Activated T-helper 17 cell treated with anti-CD3 and anti-CD28 coated beads, Interleukin-2, amount 50 U/mL, for 72 hours (primary cell): ENCODE results near the gene WRAP53. TPM values are rescaled to one million over a fixed set of nuclear protein-coding genes. Genes with fewer than 3 reads are reported as not detected.

Source experiments
- ATAC-seq: fragments of 150-1000 bp; cut with Tn5 transposase; replicated peaks from 2 replicates; pipeline ENCODE4 v1.10.0; 2021; ENCODE audit warnings: mild to moderate bottlenecking, moderate library complexity
- H3K27ac Mint-ChIP-seq: one replicate; pipeline ENCODE4 v1.8.0; 2022; ENCODE audit warnings: mixed read lengths
- H3K27me3 Mint-ChIP-seq: one replicate; pipeline ENCODE4 v1.8.0; 2022; ENCODE audit warnings: mixed read lengths
- H3K36me3 Mint-ChIP-seq: one replicate; pipeline ENCODE4 v1.8.0; 2022; ENCODE audit warnings: low read depth, mild to moderate bottlenecking, mixed read lengths
- H3K4me1 Mint-ChIP-seq: one replicate; pipeline ENCODE4 v1.8.0; 2022; ENCODE audit warnings: mixed read lengths
- H3K4me3 Mint-ChIP-seq: one replicate; pipeline ENCODE4 v1.8.0; 2022; ENCODE audit warnings: mild to moderate bottlenecking, mixed read lengths
- H3K9me3 Mint-ChIP-seq: one replicate; pipeline ENCODE4 v1.8.0; 2022; ENCODE audit warnings: mixed read lengths
- total RNA-seq, 2 donors: library from RNA; stranded (reverse); gene quantifications; one replicate each; pipeline ENCODE4 v1.2.3, GENCODE V29; 2022

The WRAP53 gene
- total RNA-seq, 2 donors from 2014 or later = 18.0 to 32.9 TPM

DNA sequence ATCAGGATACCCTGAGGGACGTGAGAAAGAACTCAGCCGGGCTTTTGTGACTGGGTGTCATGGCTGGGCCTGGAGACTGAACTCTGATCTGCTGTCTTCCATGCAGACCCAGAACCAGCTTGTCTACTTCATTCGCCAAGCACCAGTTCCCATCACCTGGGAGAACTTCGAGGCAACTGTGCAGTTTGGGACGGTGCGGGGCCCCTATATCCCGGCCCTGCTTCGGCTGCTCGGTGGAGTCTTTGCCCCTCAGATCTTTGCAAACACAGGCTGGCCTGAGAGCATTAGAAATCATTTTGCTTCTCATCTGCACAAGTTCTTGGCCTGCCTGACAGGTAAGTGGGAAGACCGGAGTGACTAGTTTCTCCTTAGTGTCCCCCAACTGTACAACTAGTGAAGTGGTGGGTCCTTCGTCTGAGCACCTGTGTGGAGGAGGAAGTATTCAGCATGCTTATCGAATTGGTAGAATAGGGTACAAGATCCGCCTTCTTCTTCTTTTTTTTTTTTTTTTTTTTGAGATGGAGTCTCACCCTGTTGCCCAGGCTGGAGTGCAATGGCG is 44.8 kb downstream of the WRAP53 start:
- H3K27ac Mint-ChIP-seq = no peak overlapping the region
- H3K36me3 Mint-ChIP-seq = no peaks in the 10 kb centered on the region
- ATAC-seq = no peak
- H3K27me3 Mint-ChIP-seq = peaks cover 11% of the 10 kb centered on the region
- no peak overlapping the region for H3K4me3 Mint-ChIP-seq
- no peaks in the 10 kb centered on the region for H3K9me3 Mint-ChIP-seq
- no peaks in the 10 kb centered on the region for H3K4me1 Mint-ChIP-seq

DNA sequence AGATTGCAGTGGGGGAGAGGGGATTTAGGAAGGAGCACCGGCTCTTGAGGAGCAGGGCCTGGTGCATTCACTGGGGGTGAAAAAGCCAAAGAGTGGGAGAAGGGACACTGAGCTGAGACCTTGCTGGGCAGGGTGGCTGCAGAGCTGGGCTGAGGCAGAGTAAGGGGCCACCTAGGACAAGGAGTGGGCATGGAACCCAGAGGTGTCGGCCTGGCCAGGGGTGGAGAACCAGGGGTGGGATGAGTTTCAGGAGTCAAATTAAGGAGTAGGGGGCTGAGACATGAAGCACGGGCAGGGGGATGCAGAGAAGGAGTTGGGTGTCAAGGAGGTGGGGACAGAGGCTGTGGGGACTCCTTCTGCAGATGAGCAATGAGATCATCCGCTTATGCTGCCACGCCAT is 49.3 kb downstream of the WRAP53 start:
- Mint-ChIP-seq H3K27ac (no peak overlapping the region), H3K27me3 (peaks cover 13% of the 10 kb centered on the region), H3K4me3 (no peak overlapping the region), H3K4me1 (no peaks in the 10 kb centered on the region), H3K9me3 (no peaks in the 10 kb centered on the region), H3K36me3 (no peaks in the 10 kb centered on the region)
- ATAC-seq = no peak

DNA sequence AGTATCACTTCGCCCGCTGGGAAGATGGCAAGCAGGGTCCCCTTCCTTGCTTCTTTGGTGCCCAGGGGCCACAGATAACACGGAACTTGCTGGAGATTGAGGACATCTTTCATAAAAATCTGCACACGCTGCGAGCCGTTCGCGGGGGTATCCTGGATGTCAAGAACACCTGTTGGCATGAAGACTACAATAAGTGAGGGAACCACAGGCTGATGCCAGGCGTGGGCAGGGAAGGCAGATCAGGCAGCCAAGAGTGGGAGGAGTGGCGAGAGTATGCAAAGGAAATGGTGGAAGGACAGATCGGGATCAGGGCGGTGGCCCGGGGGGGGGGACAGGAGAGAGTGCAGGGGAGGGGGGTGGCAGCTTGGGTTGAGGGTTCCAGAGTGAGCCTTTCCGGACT is 51.5 kb downstream of the WRAP53 start:
- peaks cover 13% of the 10 kb centered on the region for H3K27me3 Mint-ChIP-seq
- H3K9me3 Mint-ChIP-seq = no peaks in the 10 kb centered on the region
- no peak overlapping the region for H3K27ac Mint-ChIP-seq
- no peaks in the 10 kb centered on the region for H3K4me1 Mint-ChIP-seq
- ATAC-seq = no peak
- no peaks in the 10 kb centered on the region for H3K36me3 Mint-ChIP-seq
- no peak overlapping the region for H3K4me3 Mint-ChIP-seq

DNA sequence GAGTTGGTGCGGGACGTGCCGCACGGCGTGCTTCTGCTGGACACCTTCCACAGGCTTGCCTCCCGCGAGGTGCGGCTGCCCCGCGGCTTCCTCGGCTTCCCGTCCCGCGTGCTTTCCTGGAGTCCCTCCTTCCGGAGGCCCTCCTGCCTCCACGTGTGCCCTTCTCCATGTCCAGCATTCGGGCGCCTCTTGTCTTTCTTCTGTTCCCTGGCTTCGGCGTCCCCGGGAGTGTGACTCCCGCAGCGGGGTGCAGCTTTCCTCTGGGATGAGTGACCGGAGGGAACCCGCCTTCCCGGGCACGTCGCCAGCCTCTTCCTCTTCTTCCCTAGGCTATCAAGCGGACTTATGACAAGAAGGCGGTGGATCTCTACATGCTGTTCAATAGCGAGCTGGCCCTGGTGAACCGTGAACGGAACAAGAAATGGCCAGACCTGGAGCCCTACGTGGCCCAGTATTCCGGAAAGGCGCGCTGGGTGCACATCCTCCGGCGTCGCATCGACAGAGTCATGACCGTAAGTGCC is 52.3 kb downstream of the WRAP53 start:
- H3K4me3 Mint-ChIP-seq = no peak overlapping the region
- H3K27me3 Mint-ChIP-seq = peaks cover 13% of the 10 kb centered on the region
- H3K27ac Mint-ChIP-seq = no peak overlapping the region
- no peak for ATAC-seq
- no peaks in the 10 kb centered on the region for H3K36me3 Mint-ChIP-seq
- no peaks in the 10 kb centered on the region for H3K9me3 Mint-ChIP-seq
- H3K4me1 Mint-ChIP-seq = no peaks in the 10 kb centered on the region

GRCh38 chr17:7742729-7743128 is 54.5 kb downstream of the WRAP53 start:
- Mint-ChIP-seq H3K4me1 (no peaks in the 10 kb centered on the region), H3K4me3 (no peak overlapping the region), H3K27ac (no peak overlapping the region), H3K36me3 (no peaks in the 10 kb centered on the region), H3K9me3 (no peaks in the 10 kb centered on the region), H3K27me3 (peaks cover 7% of the 10 kb centered on the region)
- ATAC-seq = no peak

DNA sequence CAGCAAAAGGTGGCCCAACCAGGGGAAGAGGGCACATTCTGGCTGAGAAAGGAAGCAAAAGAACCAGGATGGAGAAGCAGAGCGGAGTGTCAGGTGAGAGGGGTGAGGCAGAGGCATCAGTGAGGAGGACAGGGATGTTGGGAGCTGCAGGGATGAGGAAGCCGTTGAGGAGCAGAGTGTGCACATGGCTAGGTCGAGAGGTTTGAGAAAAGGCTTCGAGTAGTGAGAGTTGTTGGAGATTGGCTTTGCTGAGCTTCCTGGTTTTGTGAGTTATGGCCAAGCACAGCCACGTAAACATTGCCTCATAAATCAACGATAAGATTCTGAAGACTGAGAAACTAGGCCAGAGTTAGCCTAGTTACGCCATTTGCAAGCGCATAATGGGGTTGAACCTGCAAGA is 56.1 kb downstream of the WRAP53 start:
- Mint-ChIP-seq H3K4me1 (no peaks in the 10 kb centered on the region), H3K27ac (no peak overlapping the region), H3K9me3 (no peaks in the 10 kb centered on the region), H3K27me3 (peaks cover 7% of the 10 kb centered on the region), H3K4me3 (no peak overlapping the region), H3K36me3 (no peaks in the 10 kb centered on the region)
- ATAC-seq = no peak

DNA sequence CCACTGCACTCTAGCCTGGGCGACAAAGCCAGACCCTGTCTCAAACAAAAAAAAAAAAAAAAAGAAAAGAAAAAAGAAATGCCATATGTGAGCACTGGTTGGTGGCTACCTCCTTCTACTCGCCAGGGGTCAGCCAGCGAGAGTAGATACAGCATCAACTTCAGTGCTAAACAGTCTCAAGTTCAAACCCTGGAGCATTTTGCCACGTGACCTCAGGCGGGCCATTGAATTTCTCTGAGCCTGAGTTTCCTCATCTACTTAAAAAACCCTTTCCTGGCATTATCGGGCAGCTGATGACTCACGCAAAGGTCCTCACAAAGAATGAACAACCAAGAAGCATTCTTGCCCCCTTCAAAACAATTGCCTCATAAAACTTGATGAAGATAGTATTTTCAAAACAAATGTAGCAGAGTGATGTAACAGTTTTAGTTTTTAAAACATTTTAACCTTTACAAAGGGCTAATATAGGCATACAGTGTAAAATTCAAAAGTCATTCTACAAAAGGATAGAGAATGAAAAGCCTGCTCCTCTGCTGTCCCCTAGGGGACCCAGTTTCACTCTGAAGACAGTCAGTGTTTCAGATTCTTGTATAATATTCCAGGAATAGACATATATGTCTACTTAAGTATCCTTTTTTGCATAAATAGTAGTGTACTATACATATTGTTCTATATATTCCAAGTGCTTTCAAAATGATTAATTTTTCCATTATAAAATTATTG is 57.6 kb downstream of the WRAP53 start:
- Mint-ChIP-seq H3K9me3 (no peaks in the 10 kb centered on the region), H3K27ac (no peak overlapping the region), H3K27me3 (no peaks in the 10 kb centered on the region), H3K4me3 (no peak overlapping the region), H3K4me1 (no peaks in the 10 kb centered on the region), H3K36me3 (no peaks in the 10 kb centered on the region)
- ATAC-seq = no peak

GRCh38 chr17:7747635-7748071 is 59.4 kb downstream of the WRAP53 start:
- no peaks in the 10 kb centered on the region for H3K36me3 Mint-ChIP-seq
- H3K4me1 Mint-ChIP-seq = no peaks in the 10 kb centered on the region
- no peak overlapping the region for H3K27ac Mint-ChIP-seq
- H3K9me3 Mint-ChIP-seq = no peaks in the 10 kb centered on the region
- H3K27me3 Mint-ChIP-seq = no peaks in the 10 kb centered on the region
- no peak for ATAC-seq
- H3K4me3 Mint-ChIP-seq = no peak overlapping the region

DNA sequence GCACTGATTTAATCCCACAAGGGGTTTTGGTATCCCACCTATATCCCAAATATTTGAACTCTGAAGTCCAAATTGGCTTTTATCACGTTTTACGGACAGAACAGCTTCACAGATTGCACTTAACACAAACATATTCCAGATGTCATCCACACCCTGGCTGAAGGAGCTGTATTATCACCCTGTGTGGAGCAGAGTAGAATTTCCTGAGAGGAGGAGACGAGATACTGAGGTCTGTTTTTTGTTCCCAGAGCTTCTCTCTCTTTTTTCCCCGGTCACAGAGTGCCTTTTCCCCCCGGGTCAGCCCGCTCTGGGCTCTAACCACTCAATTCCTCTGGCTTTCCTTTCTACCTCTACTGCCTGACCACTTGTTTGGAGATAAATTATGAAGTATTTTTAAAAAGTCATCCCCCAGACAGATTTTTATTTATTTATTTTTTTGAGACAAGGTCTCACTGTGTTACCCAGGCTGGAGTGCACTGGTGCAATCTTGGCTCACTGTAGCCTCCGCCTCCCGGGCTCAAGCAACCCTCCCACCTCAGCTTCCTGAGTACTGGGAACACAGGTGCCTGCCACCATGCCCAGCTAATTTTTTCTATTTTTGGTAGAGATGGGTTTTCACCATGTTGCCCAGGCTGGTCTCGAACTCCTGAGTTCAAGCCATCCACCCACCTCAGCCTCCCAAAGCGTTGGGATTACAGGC is 59.9 kb downstream of the WRAP53 start:
- Mint-ChIP-seq H3K4me1 (no peaks in the 10 kb centered on the region), H3K4me3 (no peak overlapping the region), H3K27ac (no peak overlapping the region), H3K36me3 (no peaks in the 10 kb centered on the region), H3K27me3 (peaks cover 4% of the 10 kb centered on the region), H3K9me3 (no peaks in the 10 kb centered on the region)
- no peak for ATAC-seq

- no peak for ATAC-seq
- Mint-ChIP-seq H3K4me1 (no peaks in the 10 kb centered on the region), H3K9me3 (no peaks in the 10 kb centered on the region), H3K36me3 (no peaks in the 10 kb centered on the region), H3K27me3 (peaks cover 13% of the 10 kb centered on the region), H3K27ac (no peak overlapping the region), H3K4me3 (no peak overlapping the region)
Measured at GRCh38 chr17:7750321-7750821, 62.1 kb downstream of the WRAP53 start.

Other genes with a start within 250 kb of the WRAP53 start
- gene FGF11, start 249.0 kb upstream of the WRAP53 start, total RNA-seq = 10 to 100 TPM in 1 of 2 donors, 1 to 10 TPM in 1; 4.4 to 16.9 TPM
- gene CHRNB1, start 243.4 kb upstream of the WRAP53 start, total RNA-seq = 10 to 100 TPM; 10.9 to 13.0 TPM
- 10 to 100 TPM; 18.9 to 27.5 TPM for gene ZBTB4, start 208.8 kb upstream of the WRAP53 start, total RNA-seq
- gene SLC35G6, start 207.0 kb upstream of the WRAP53 start, total RNA-seq = not detected
- gene POLR2A, start 204.1 kb upstream of the WRAP53 start, total RNA-seq = 100 to 1,000 TPM; 256 to 308 TPM
- 10 to 100 TPM; 27.4 to 44.2 TPM for gene TNFSF12, start 139.4 kb upstream of the WRAP53 start, total RNA-seq
- 1 to 10 TPM; 1.5 to 1.9 TPM for gene TNFSF13, start 129.7 kb upstream of the WRAP53 start, total RNA-seq
- 10 to 100 TPM; 28.9 to 59.3 TPM for gene SENP3, start 126.6 kb upstream of the WRAP53 start, total RNA-seq
- 10 to 100 TPM; 17.5 to 51.8 TPM for gene CD68, start 108.8 kb upstream of the WRAP53 start, total RNA-seq
- gene MPDU1, start 104.6 kb upstream of the WRAP53 start, total RNA-seq = 10 to 100 TPM; 58.3 to 96.4 TPM
- gene SOX15, start 98.4 kb upstream of the WRAP53 start, total RNA-seq = under 1 TPM in 1 of 2 donors, not detected in 1; 0.90 TPM
- 10 to 100 TPM; 34.4 to 37.0 TPM for gene FXR2, start 73.6 kb upstream of the WRAP53 start, total RNA-seq
- 10 to 100 TPM; 25.5 to 62.7 TPM for gene SAT2, start 60.7 kb upstream of the WRAP53 start, total RNA-seq
- under 1 TPM in 1 of 2 donors, not detected in 1; 0.71 TPM for gene SHBG, start 58.3 kb upstream of the WRAP53 start, total RNA-seq
- under 1 TPM; 0.06 to 0.42 TPM for gene ATP1B2, start 37.6 kb upstream of the WRAP53 start, total RNA-seq
- gene TP53, start 987 bp upstream of the WRAP53 start, total RNA-seq = 100 to 1,000 TPM in 1 of 2 donors, 10 to 100 TPM in 1; 79.0 to 137 TPM
- gene EFNB3, start 16.7 kb downstream of the WRAP53 start, total RNA-seq = not detected
- gene DNAH2, start 29.3 kb downstream of the WRAP53 start, total RNA-seq = under 1 TPM in 1 of 2 donors, not detected in 1; 0.06 TPM
- 10 to 100 TPM; 33.7 to 93.3 TPM for gene KDM6B, start 145.7 kb downstream of the WRAP53 start, total RNA-seq
- 1 to 10 TPM; 1.6 to 3.2 TPM for gene TMEM88, start 166.6 kb downstream of the WRAP53 start, total RNA-seq
- gene NAA38, start 169.1 kb downstream of the WRAP53 start, total RNA-seq = 100 to 1,000 TPM in 1 of 2 donors, 10 to 100 TPM in 1; 61.3 to 111 TPM
- gene CYB5D1, start 169.5 kb downstream of the WRAP53 start, total RNA-seq = 10 to 100 TPM; 14.8 to 19.4 TPM
- gene CHD3, start 200.3 kb downstream of the WRAP53 start, total RNA-seq = 100 to 1,000 TPM; 154 to 217 TPM
- 10 to 100 TPM in 1 of 2 donors, 1 to 10 TPM in 1; 2.4 to 11.7 TPM for gene RNF227, start 227.8 kb downstream of the WRAP53 start, total RNA-seq
- gene KCNAB3, start 241.4 kb downstream of the WRAP53 start, total RNA-seq = 10 to 100 TPM in 1 of 2 donors, 1 to 10 TPM in 1; 8.6 to 11.9 TPM
- gene TRAPPC1, start 243.5 kb downstream of the WRAP53 start, total RNA-seq = 100 to 1,000 TPM; 179 to 180 TPM
- 100 to 1,000 TPM in 1 of 2 donors, 10 to 100 TPM in 1; 74.0 to 152 TPM for gene CNTROB, start 243.7 kb downstream of the WRAP53 start, total RNA-seq